GM12878 (cell line): Measurements from ENCODE around the gene RIMS1. TPM values are rescaled to one million over a fixed set of nuclear protein-coding genes. Genes with fewer than 3 reads are reported as not detected.

Experiments used
- ATAC-seq: fragments of 200-7000 bp; cut with Tn5 transposase; 3 replicates; pipeline ENCODE4 v1.9.1; 2020; ENCODE audit warnings: mild to moderate bottlenecking, moderate library complexity
- BruUV-seq: library from RNA; stranded (reverse); fragments of 400-500 nt; replicated peaks from 2 replicates; lab custom pipeline; 2021; lab: Mats Ljungman, UMichigan
- CTCF ChIA-PET: fragments of 300-600 bp; sonication (Branson Sonifier 250); formaldehyde crosslinking; extraction: SDS; loops from one replicate; lab custom pipeline; 2021; ENCODE audit warnings: inconsistent platforms; lab: Yijun Ruan, JAX
- POLR2A ChIA-PET: fragments of 350-600 bp; formaldehyde crosslinking; extraction: SDS; loops from one replicate; lab custom pipeline; 2021; ENCODE audit warnings: inconsistent platforms; lab: Charles Lee
- RAD21 ChIA-PET: fragments of 300-600 bp; sonication (Branson Sonifier 250); formaldehyde crosslinking; loops from one replicate; lab custom pipeline; 2023; ENCODE audit warnings: antibody characterized with exemption; ENCODE audit not compliant: unreplicated experiment; lab: Charles Lee
- SMC1A ChIA-PET: fragments of 300-600 bp; sonication (Branson Sonifier 250); formaldehyde crosslinking; loops from one replicate; lab custom pipeline; 2023; ENCODE audit not compliant: unreplicated experiment, uncharacterized antibody; lab: Charles Lee
- DNase-seq: peaks from one replicate; pipeline ENCODE4 v3.0.0-alpha.2; 2011; ENCODE audit warnings: low read depth, low spot score
- FAIRE-seq: peaks from 3 replicates; lab custom pipeline; 2011; peaks lifted over from hg19 to GRCh38; lab: Jason Lieb, UNC
- H2AFZ ChIP-seq: 2 replicates; pipeline ENCODE4 v1.6.0; 2011; ENCODE audit warnings: low read depth, low read length, control low read depth; ENCODE audit not compliant: control insufficient read depth
- H3K27ac ChIP-seq: 2 replicates; pipeline ENCODE4 v1.5.1; 2011; ENCODE audit warnings: control low read depth; ENCODE audit not compliant: control insufficient read depth, insufficient read depth
- H3K27me3 ChIP-seq, 2 experiments: replicated peaks in 1 of 2; 2 replicates each; pipeline versions ENCODE4 v1.6.0 to v1.6.1; 2011; ENCODE audit warnings: low read length in 1 of 2; ENCODE audit not compliant: control insufficient read depth in 2 of 2, insufficient read depth in 2 of 2
- H3K36me3 ChIP-seq, 2 experiments: 2 replicates each; pipeline ENCODE4 v1.5.1; 2011; ENCODE audit warnings: low read length in 1 of 2; ENCODE audit not compliant: control insufficient read depth in 2 of 2, insufficient read depth in 2 of 2
- H3K4me1 ChIP-seq: 2 replicates; pipeline ENCODE4 v1.6.1; 2011; ENCODE audit warnings: mild to moderate bottlenecking, low read length, moderate library complexity, mixed read lengths; ENCODE audit not compliant: control insufficient read depth, insufficient read depth
- H3K4me2 ChIP-seq: 2 replicates; pipeline ENCODE4 v1.6.0; 2011; ENCODE audit warnings: control low read depth; ENCODE audit not compliant: control insufficient read depth, insufficient read depth
- H3K4me3 ChIP-seq: fragments of 200-600 bp; sonication (generic); 2 replicates; pipeline ENCODE4 v1.5.1; 2016
- H3K79me2 ChIP-seq: 2 replicates; pipeline ENCODE4 v1.6.0; 2011; ENCODE audit warnings: low read length; ENCODE audit not compliant: control insufficient read depth, insufficient read depth
- H3K9ac ChIP-seq: 2 replicates; pipeline ENCODE4 v1.8.0; 2011; ENCODE audit warnings: low read length, control low read depth, mixed read lengths; ENCODE audit not compliant: control insufficient read depth, insufficient read depth
- H3K9me3 ChIP-seq: replicated peaks from 3 replicates; pipeline ENCODE4 v1.5.1; 2011; ENCODE audit warnings: mild to moderate bottlenecking, low read length; ENCODE audit not compliant: control insufficient read depth, insufficient read depth
- H4K20me1 ChIP-seq: 2 replicates; pipeline ENCODE4 v1.6.0; 2011; ENCODE audit not compliant: control insufficient read depth, insufficient read depth
- BMI1 ChIP-seq: fragments of 450-650 bp; IDR thresholded peaks from 2 replicates; pipeline ENCODE4 v1.6.1; 2016; ENCODE audit warnings: mild to moderate bottlenecking, moderate library complexity, borderline replicate concordance
- BRCA1 ChIP-seq: IDR thresholded peaks from 2 replicates; pipeline ENCODE4 v1.6.1; 2011; ENCODE audit warnings: low read depth, low read length, improper control_type of control experiment
- CBX3 ChIP-seq: fragments of 200-600 bp; sonication (generic); IDR thresholded peaks from 2 replicates; pipeline ENCODE4 v1.6.1; 2016; ENCODE audit warnings: low read depth, borderline replicate concordance
- GABPA ChIP-seq: IDR thresholded peaks from 2 replicates; pipeline ENCODE4 v1.6.1; 2014; ENCODE audit warnings: antibody characterized with exemption, low read depth, mild to moderate bottlenecking, inconsistent platforms
- HDAC6 ChIP-seq: fragments of 200-600 bp; sonication (generic); IDR thresholded peaks from one replicate; pipeline ENCODE4 v1.8.0; 2017; ENCODE audit warnings: antibody characterized with exemption; ENCODE audit not compliant: unreplicated experiment
- PAX8 ChIP-seq: fragments of 450-650 bp; IDR thresholded peaks from 2 replicates; pipeline ENCODE4 v1.6.1; 2017; ENCODE audit warnings: mild to moderate bottlenecking, moderate library complexity
- POLR2A ChIP-seq: IDR thresholded peaks from 2 replicates; pipeline ENCODE4 v1.6.1; 2011; ENCODE audit warnings: low read depth, mild to moderate bottlenecking, low read length
- STAT1 ChIP-seq: fragments of 450-650 bp; conservative IDR thresholded peaks from 2 replicates; pipeline ENCODE4 v1.6.1; 2014; ENCODE audit warnings: antibody characterized with exemption, mild to moderate bottlenecking
- YY1 ChIP-seq: IDR thresholded peaks from 2 replicates; pipeline ENCODE4 v1.6.1; 2011; ENCODE audit warnings: low read depth, mild to moderate bottlenecking, low read length
- ZSCAN29 ChIP-seq: fragments of 450-650 bp; IDR thresholded peaks from 2 replicates; pipeline ENCODE4 v1.6.1; 2017; ENCODE audit warnings: mild to moderate bottlenecking, moderate library complexity
- ZZZ3 ChIP-seq: IDR thresholded peaks from 2 replicates; pipeline ENCODE4 v1.6.1; 2011; ENCODE audit warnings: low read depth; ENCODE audit not compliant: control insufficient read depth, insufficient read length
- WGBS: methylation state at CpG from one replicate; pipeline ENCODE4 v1.1.6; 2016; ENCODE audit warnings: low lambda C conversion rate; ENCODE audit not compliant: insufficient replicate concordance, insufficient coverage; ENCODE audit errors: missing lambda C conversion rate; 5-methylcytosine and 5-hydroxymethylcytosine counted together
- in situ Hi-C: fragments of 300-500 bp; cut with MboI; formaldehyde crosslinking; loops from 9 replicates; pipeline ENCODE4 v1.14.3; 2018; ENCODE audit warnings: mixed read lengths
- intact Hi-C: fragments of 100-400 bp; cut with micrococcal nuclease; formaldehyde crosslinking; loops from one replicate; pipeline ENCODE4 v1.14.2; 2022; ENCODE audit not compliant: unreplicated experiment
- polyA plus RNA-seq, 11 experiments: library from polyadenylated mRNA; depleted of rRNA in 4 of 11; unstranded in 6 of 11; stranded (reverse) in 5 of 11; fragments of >200 nt; fragmentation: Nextera tagmentation in 4 of 11; fragmentation: Illumina TruSeq in 1 of 11; extraction: Ambion mirVana in 4 of 11; extraction: Trizol in 1 of 11; gene quantifications; 1 replicate in 1 of 11; 2 replicates in 10 of 11; pipeline versions ENCODE4 v1.2.1 to v1.2.3, GENCODE V29; 2011 to 2016; ENCODE audit warnings: inconsistent platforms in 2 of 11, missing spikeins in 2 of 11, low read depth in 1 of 11
- total RNA-seq, 4 experiments: library from RNA; depleted of rRNA in 3 of 4; stranded (reverse); fragments of >200 nt in 3 of 4; fragmentation: Illumina TruSeq in 1 of 4; extraction: Trizol in 1 of 4; gene quantifications; 2 replicates each; pipeline versions ENCODE4 v1.2.1 to v1.2.3, GENCODE V29; 2013 to 2021
- TF ChIP-seq, protein P1 (sequence below): IDR thresholded peaks from 2 replicates; pipeline ENCODE4 v1.6.1; 2012; ENCODE audit warnings: mild to moderate bottlenecking, low read depth, low read length
- TF ChIP-seq, protein P2 (sequence below): fragments of 450-650 bp; IDR thresholded peaks from 2 replicates; pipeline ENCODE4 v1.6.1; 2018; ENCODE audit warnings: mild to moderate bottlenecking, low read depth, moderate library complexity; ENCODE audit not compliant: partially characterized antibody
- TF ChIP-seq, protein P3 (sequence below): fragments of 450-650 bp; formaldehyde crosslinking; IDR thresholded peaks from 2 replicates; pipeline ENCODE4 v1.4.0; 2020; ENCODE audit warnings: mild to moderate bottlenecking, moderate library complexity

Gene RIMS1
- total and polyA plus RNA-seq, 10 of the 15 experiments (the other 5 are each of a cell fraction or from before 2014, with no cell fraction given), result 0.05 to 0.76 (median 0.23) TPM

- ChIA-PET POLR2A (no interaction called here), RAD21 (no interaction called here)
Measured at GRCh38 chr6:72002415-72002814, 116.1 kb downstream of the RIMS1 start.

More at GRCh38 chr6:72002415-72002814, 116.1 kb downstream of the RIMS1 start:
- Histone ChIP-seq H3K9ac (no peak overlapping the region), H3K4me3 (no peak overlapping the region), H4K20me1 (no peaks in the 10 kb centered on the region), H2AFZ (no peak overlapping the region), H3K9me3 (no peaks in the 10 kb centered on the region; the same call in 2 of the 3 replicates), H3K36me3 (no peaks in the 10 kb centered on the region), H3K4me1 (no peaks in the 10 kb centered on the region), H3K27ac (no peak overlapping the region), H3K4me2 (no peak overlapping the region), H3K27me3 (no peaks in the 10 kb centered on the region), H3K79me2 (no peaks in the 10 kb centered on the region)
- in situ Hi-C loops, result no loop called here
- CTCF ChIA-PET, result no interaction called here
- ATAC-seq (no peak), DNase-seq (no peak), FAIRE-seq (no peak)
- BruUV-seq, result no TSS peak
- TF ChIP-seq GABPA, result no peak
- TF ChIP-seq ZSCAN29, result no peak
- no peak for TF ChIP-seq CBX3
- TF ChIP-seq POLR2A, result no peak
- TF ChIP-seq, protein P1, sequence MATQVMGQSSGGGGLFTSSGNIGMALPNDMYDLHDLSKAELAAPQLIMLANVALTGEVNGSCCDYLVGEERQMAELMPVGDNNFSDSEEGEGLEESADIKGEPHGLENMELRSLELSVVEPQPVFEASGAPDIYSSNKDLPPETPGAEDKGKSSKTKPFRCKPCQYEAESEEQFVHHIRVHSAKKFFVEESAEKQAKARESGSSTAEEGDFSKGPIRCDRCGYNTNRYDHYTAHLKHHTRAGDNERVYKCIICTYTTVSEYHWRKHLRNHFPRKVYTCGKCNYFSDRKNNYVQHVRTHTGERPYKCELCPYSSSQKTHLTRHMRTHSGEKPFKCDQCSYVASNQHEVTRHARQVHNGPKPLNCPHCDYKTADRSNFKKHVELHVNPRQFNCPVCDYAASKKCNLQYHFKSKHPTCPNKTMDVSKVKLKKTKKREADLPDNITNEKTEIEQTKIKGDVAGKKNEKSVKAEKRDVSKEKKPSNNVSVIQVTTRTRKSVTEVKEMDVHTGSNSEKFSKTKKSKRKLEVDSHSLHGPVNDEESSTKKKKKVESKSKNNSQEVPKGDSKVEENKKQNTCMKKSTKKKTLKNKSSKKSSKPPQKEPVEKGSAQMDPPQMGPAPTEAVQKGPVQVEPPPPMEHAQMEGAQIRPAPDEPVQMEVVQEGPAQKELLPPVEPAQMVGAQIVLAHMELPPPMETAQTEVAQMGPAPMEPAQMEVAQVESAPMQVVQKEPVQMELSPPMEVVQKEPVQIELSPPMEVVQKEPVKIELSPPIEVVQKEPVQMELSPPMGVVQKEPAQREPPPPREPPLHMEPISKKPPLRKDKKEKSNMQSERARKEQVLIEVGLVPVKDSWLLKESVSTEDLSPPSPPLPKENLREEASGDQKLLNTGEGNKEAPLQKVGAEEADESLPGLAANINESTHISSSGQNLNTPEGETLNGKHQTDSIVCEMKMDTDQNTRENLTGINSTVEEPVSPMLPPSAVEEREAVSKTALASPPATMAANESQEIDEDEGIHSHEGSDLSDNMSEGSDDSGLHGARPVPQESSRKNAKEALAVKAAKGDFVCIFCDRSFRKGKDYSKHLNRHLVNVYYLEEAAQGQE, result no peak
- TF ChIP-seq YY1, result no peak
- TF ChIP-seq HDAC6, result no peak
- no peak for TF ChIP-seq ZZZ3
- no peak for TF ChIP-seq BRCA1
- no peak for TF ChIP-seq BMI1
- TF ChIP-seq, protein P2, sequence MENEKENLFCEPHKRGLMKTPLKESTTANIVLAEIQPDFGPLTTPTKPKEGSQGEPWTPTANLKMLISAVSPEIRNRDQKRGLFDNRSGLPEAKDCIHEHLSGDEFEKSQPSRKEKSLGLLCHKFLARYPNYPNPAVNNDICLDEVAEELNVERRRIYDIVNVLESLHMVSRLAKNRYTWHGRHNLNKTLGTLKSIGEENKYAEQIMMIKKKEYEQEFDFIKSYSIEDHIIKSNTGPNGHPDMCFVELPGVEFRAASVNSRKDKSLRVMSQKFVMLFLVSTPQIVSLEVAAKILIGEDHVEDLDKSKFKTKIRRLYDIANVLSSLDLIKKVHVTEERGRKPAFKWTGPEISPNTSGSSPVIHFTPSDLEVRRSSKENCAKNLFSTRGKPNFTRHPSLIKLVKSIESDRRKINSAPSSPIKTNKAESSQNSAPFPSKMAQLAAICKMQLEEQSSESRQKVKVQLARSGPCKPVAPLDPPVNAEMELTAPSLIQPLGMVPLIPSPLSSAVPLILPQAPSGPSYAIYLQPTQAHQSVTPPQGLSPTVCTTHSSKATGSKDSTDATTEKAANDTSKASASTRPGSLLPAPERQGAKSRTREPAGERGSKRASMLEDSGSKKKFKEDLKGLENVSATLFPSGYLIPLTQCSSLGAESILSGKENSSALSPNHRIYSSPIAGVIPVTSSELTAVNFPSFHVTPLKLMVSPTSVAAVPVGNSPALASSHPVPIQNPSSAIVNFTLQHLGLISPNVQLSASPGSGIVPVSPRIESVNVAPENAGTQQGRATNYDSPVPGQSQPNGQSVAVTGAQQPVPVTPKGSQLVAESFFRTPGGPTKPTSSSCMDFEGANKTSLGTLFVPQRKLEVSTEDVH, result no peak
- no peak for TF ChIP-seq STAT1
- TF ChIP-seq, protein P3, sequence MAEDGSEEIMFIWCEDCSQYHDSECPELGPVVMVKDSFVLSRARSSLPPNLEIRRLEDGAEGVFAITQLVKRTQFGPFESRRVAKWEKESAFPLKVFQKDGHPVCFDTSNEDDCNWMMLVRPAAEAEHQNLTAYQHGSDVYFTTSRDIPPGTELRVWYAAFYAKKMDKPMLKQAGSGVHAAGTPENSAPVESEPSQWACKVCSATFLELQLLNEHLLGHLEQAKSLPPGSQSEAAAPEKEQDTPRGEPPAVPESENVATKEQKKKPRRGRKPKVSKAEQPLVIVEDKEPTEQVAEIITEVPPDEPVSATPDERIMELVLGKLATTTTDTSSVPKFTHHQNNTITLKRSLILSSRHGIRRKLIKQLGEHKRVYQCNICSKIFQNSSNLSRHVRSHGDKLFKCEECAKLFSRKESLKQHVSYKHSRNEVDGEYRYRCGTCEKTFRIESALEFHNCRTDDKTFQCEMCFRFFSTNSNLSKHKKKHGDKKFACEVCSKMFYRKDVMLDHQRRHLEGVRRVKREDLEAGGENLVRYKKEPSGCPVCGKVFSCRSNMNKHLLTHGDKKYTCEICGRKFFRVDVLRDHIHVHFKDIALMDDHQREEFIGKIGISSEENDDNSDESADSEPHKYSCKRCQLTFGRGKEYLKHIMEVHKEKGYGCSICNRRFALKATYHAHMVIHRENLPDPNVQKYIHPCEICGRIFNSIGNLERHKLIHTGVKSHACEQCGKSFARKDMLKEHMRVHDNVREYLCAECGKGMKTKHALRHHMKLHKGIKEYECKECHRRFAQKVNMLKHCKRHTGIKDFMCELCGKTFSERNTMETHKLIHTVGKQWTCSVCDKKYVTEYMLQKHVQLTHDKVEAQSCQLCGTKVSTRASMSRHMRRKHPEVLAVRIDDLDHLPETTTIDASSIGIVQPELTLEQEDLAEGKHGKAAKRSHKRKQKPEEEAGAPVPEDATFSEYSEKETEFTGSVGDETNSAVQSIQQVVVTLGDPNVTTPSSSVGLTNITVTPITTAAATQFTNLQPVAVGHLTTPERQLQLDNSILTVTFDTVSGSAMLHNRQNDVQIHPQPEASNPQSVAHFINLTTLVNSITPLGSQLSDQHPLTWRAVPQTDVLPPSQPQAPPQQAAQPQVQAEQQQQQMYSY (CRISPR knock-in tag), result no peak
- TF ChIP-seq PAX8, result no peak
- 70% methylated on average over 4 of the region's 4 CpGs for WGBS
- intact Hi-C loops, result no loop called here
- SMC1A ChIA-PET, result no interaction called here
